Parathyroid adenoma (tissue), 2 donors: ENCODE results near the gene COL18A1.

Source experiments
- H2AFZ ChIP-seq: fragments of 300-600 bp; sonication (generic); one replicate; pipeline ENCODE4 v1.7.0; 2017; ENCODE audit warnings: antibody characterized with exemption, mild to moderate bottlenecking
- H3K27ac ChIP-seq: fragments of 300-600 bp; sonication (generic); one replicate; pipeline ENCODE4 v1.7.0; 2017
- H3K27me3 ChIP-seq: fragments of 300-600 bp; sonication (generic); one replicate; pipeline ENCODE4 v1.7.0; 2017; ENCODE audit warnings: low read length; ENCODE audit not compliant: control insufficient read depth, insufficient read depth
- H3K36me3 ChIP-seq: fragments of 300-600 bp; sonication (generic); one replicate; pipeline ENCODE4 v1.7.0; 2017; ENCODE audit warnings: low read length; ENCODE audit not compliant: control insufficient read depth, insufficient read depth
- H3K4me1 ChIP-seq: fragments of 300-600 bp; sonication (generic); one replicate; pipeline ENCODE4 v1.7.0; 2017; ENCODE audit warnings: control low read depth
- H3K4me2 ChIP-seq: fragments of 300-600 bp; sonication (generic); one replicate; pipeline ENCODE4 v1.7.0; 2017; ENCODE audit warnings: low read length
- H3K4me3 ChIP-seq: fragments of 300-600 bp; sonication (generic); one replicate; pipeline ENCODE4 v1.7.0; 2017; ENCODE audit warnings: low read depth, low read length
- H3K79me2 ChIP-seq: fragments of 300-600 bp; sonication (generic); one replicate; pipeline ENCODE4 v1.7.0; 2017; ENCODE audit warnings: control low read depth
- H3K9ac ChIP-seq: fragments of 300-600 bp; sonication (generic); one replicate; pipeline ENCODE4 v1.7.0; 2017; ENCODE audit warnings: mild to moderate bottlenecking
- H3K9me3 ChIP-seq: fragments of 300-600 bp; sonication (generic); one replicate; pipeline ENCODE4 v1.7.0; 2017; ENCODE audit warnings: low read length; ENCODE audit not compliant: control insufficient read depth
- TF ChIP-seq, protein P1 (sequence below): fragments of 300-600 bp; sonication (generic); IDR thresholded peaks from one replicate; pipeline ENCODE4 v1.7.0; 2017; ENCODE audit warnings: antibody characterized with exemption, mild to moderate bottlenecking
- donor health status: primary hyperparathyroidism.

COL18A1 gene

GRCh38 chr21:45381865-45382696 lies 22.9 kb upstream of the COL18A1 start:
- no peak overlapping the region for H3K9ac ChIP-seq
- no peaks in the 10 kb centered on the region for H3K27me3 ChIP-seq
- H3K36me3 ChIP-seq, result no peaks in the 10 kb centered on the region
- TF ChIP-seq, protein P1, sequence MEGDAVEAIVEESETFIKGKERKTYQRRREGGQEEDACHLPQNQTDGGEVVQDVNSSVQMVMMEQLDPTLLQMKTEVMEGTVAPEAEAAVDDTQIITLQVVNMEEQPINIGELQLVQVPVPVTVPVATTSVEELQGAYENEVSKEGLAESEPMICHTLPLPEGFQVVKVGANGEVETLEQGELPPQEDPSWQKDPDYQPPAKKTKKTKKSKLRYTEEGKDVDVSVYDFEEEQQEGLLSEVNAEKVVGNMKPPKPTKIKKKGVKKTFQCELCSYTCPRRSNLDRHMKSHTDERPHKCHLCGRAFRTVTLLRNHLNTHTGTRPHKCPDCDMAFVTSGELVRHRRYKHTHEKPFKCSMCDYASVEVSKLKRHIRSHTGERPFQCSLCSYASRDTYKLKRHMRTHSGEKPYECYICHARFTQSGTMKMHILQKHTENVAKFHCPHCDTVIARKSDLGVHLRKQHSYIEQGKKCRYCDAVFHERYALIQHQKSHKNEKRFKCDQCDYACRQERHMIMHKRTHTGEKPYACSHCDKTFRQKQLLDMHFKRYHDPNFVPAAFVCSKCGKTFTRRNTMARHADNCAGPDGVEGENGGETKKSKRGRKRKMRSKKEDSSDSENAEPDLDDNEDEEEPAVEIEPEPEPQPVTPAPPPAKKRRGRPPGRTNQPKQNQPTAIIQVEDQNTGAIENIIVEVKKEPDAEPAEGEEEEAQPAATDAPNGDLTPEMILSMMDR, result no peak
- H3K9me3 ChIP-seq, result no peaks in the 10 kb centered on the region
- H3K4me2 ChIP-seq, result no peak overlapping the region
- no peaks in the 10 kb centered on the region for H3K79me2 ChIP-seq
- no peak overlapping the region for H2AFZ ChIP-seq
- no peaks in the 10 kb centered on the region for H3K4me1 ChIP-seq
- no peak overlapping the region for H3K27ac ChIP-seq
- no peak overlapping the region for H3K4me3 ChIP-seq

DNA sequence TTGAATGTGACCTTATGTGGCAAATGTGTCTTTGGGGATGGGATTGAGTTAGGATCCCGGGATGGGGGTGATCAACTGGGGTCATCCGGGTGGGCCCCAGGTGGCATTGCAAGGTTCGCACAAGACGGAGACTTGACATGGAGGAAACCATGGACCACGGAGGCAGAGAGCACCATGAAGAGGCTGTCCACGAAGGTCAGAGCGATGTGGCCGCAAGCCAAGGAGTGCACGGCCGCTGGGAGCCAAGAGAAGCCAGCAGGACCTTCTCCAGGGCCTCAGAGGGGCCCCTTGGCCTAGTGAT lies 22.3 kb upstream of the COL18A1 start:
- TF ChIP-seq, protein P1, result no peak
- no peaks in the 10 kb centered on the region for H3K9me3 ChIP-seq
- H3K27me3 ChIP-seq, result no peaks in the 10 kb centered on the region
- no peak overlapping the region for H2AFZ ChIP-seq
- no peak overlapping the region for H3K27ac ChIP-seq
- no peaks in the 10 kb centered on the region for H3K79me2 ChIP-seq
- H3K36me3 ChIP-seq, result no peaks in the 10 kb centered on the region
- H3K4me2 ChIP-seq, result no peak overlapping the region
- no peak overlapping the region for H3K9ac ChIP-seq
- no peaks in the 10 kb centered on the region for H3K4me1 ChIP-seq
- no peak overlapping the region for H3K4me3 ChIP-seq

GRCh38 chr21:45383111-45383614 lies 21.8 kb upstream of the COL18A1 start:
- TF ChIP-seq, protein P1, result no peak
- no peak overlapping the region for H3K9ac ChIP-seq

GRCh38 chr21:45383615-45384201 lies 21.3 kb upstream of the COL18A1 start:
- Histone ChIP-seq H3K4me1 (no peaks in the 10 kb centered on the region), H2AFZ (no peak overlapping the region), H3K9ac (no peak overlapping the region), H3K9me3 (no peaks in the 10 kb centered on the region), H3K36me3 (no peaks in the 10 kb centered on the region), H3K27ac (no peak overlapping the region), H3K4me3 (no peak overlapping the region), H3K27me3 (no peaks in the 10 kb centered on the region), H3K4me2 (no peak overlapping the region), H3K79me2 (no peaks in the 10 kb centered on the region)
- TF ChIP-seq, protein P1, result no peak

More at GRCh38 chr21:45383111-45383614, 21.8 kb upstream of the COL18A1 start:
- Histone ChIP-seq H3K36me3 (no peaks in the 10 kb centered on the region), H3K27me3 (no peaks in the 10 kb centered on the region), H3K27ac (no peak overlapping the region), H3K79me2 (no peaks in the 10 kb centered on the region), H3K9me3 (no peaks in the 10 kb centered on the region), H3K4me2 (no peak overlapping the region), H3K4me1 (no peaks in the 10 kb centered on the region), H3K4me3 (no peak overlapping the region), H2AFZ (no peak overlapping the region)
